ENCODE results near the gene ANKZF1.

- TF ChIP-seq POLR2A (IDR thresholded peaks at IDR 0.05; ENCODE audit: low read depth, low read length) = peak; percentile 4; the same call in 1 of the 2 replicates
- TF ChIP-seq CTCF (conservative IDR thresholded peaks at IDR 0.05; ENCODE audit: low read depth, low read length) = no peak
Observed at GRCh38 chr2:219249203-219249980, 19.8 kb downstream of the ANKZF1 start.
